Stimulated activated CD4-positive, alpha-beta T cell treated with anti-CD3 and anti-CD28 coated beads, Interleukin-1b, Interleukin-23, amount 100 ng/mL, for 4 hours (primary cell): ENCODE measurements around the gene CD83.
"Not testable (repeated sequence)": the region's sequence is repeated elsewhere in the genome, so short reads cannot be mapped to it uniquely, and the experiment has no call there.

Experiments
- DNase-seq, 2 donors: peaks; one replicate each; pipeline ENCODE4 v3.0.0-alpha.2; 2020; ENCODE audit warnings: low read depth in 2 of 2

The CD83 gene, protein sequence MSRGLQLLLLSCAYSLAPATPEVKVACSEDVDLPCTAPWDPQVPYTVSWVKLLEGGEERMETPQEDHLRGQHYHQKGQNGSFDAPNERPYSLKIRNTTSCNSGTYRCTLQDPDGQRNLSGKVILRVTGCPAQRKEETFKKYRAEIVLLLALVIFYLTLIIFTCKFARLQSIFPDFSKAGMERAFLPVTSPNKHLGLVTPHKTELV

DNA sequence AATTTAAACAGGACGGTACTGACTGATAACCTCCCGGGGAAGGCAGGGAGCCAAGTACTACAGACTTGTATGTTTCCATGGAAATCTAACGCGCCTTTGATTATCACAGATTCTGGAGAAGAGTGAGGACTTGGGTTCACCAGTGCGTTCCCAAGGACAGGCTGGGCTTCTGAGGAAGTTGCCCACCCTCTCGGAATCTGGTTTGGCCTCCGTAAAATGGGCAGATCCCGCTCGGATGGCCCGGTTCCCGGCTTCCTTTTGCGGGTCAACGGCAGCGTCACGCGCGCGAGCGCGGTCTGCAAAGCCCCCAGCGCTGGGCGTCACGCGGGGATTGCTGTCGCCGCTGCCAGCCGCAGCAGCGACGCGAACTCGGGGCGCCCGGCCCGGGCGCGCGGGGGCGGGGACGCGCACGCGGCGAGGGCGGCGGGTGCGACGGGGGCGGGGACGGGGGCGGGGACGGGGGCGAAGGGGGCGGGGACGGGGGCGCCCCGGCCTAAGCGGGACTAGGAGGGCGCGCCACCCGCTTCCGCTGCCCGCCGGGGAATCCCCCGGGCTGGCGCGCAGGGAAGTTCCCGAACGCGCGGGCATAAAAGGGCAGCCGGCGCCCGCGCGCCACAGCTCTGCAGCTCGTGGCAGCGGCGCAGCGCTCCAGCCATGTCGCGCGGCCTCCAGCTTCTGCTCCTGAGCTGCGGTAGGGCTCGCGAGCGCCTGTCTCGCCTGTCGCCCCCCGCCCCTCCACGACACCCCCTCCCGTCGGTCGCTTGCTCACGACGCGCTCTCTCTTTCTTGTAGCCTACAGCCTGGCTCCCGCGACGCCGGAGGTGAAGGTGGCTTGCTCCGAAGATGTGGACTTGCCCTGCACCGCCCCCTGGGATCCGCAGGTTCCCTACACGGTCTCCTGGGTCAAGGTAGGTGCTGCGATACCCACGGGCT, at the start of gene CD83:
Gene CD83 (plus strand): TSS at position 615 of the 933 bp plus-strand sequence. CDS start 40 bp downstream, at position 655.
- DNase-seq: peak; percentile 78 to 80

DNA sequence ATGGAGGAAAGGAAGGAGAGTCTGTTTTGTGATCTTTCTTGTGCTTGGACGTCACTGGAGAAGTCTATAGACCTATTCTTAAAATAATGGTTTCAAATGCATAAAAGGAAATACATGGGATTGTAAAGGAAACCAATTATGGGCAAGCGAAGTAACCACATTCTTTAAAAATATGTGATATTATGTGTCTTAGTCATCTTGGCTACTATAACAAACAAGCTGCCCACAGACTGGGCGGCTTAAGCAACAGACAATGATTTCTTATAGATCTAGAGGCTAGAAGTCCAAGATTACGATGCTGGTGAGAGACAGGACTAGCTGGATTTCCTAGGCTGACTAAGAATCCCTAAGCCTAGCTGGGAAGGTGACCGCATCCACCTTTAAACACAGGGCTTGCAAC, 49.4 kb upstream of the CD83 start:
- no peak for DNase-seq

GRCh38 chr6:14068623-14069022, 48.9 kb upstream of the CD83 start:
- no peak for DNase-seq

- no peak for DNase-seq
These were observed 47.1 kb upstream of the CD83 start for GRCh38 chr6:14070457-14070856.

GRCh38 chr6:14072084-14072483, 45.5 kb upstream of the CD83 start:
- DNase-seq: no peak

GRCh38 chr6:14073561-14074354, 43.8 kb upstream of the CD83 start:
- DNase-seq: not testable (repeated sequence)

- DNase-seq: no peak
These were observed 43.0 kb upstream of the CD83 start for GRCh38 chr6:14074476-14075094.

GRCh38 chr6:14075095-14075503, 42.5 kb upstream of the CD83 start:
- no peak for DNase-seq

- no peak for DNase-seq
These were observed 40.2 kb upstream of the CD83 start for GRCh38 chr6:14077193-14077867.

DNA sequence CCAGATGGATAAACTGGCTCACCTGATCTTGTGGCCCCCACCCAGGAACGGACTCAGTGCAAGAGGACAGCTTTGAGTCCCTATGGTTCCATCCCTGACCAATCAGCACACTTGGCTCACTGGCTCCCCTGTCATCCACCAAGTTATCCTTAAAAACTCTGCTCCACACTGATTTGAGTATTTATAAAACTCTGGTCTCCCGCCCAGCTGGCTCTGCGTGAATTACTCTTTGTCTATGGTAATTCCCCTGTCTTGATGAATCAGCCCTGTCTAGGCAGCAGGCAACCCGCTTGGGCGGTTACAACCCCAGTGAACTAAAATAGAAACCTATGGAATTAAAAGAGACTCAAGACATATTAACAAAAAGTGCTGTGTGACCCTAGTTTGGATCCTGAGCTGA, 38.1 kb upstream of the CD83 start:
- DNase-seq: peak in 1 of 2 donors; percentile 15

DNA sequence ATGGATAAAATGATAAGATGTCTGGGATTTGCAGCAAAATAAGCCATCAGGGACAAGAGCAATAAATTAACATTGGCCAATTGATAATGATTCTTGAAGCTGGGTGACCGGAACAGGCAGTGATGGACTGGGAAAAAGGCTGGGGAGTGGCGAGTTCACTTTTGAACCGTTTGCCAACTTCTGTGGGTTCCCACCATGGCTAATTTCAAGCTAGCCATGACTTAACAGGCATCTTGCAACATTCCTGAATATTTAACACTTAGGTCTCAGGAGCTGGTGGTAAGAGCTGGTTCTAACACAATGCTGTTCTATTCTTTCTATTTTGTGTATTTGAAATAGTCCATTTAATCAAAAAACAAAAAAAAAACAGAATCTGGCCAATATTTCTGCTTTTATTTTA, 37.6 kb upstream of the CD83 start:
- DNase-seq: no peak

- no peak for DNase-seq
These were observed 36.4 kb upstream of the CD83 start for GRCh38 chr6:14081126-14081525.

DNA sequence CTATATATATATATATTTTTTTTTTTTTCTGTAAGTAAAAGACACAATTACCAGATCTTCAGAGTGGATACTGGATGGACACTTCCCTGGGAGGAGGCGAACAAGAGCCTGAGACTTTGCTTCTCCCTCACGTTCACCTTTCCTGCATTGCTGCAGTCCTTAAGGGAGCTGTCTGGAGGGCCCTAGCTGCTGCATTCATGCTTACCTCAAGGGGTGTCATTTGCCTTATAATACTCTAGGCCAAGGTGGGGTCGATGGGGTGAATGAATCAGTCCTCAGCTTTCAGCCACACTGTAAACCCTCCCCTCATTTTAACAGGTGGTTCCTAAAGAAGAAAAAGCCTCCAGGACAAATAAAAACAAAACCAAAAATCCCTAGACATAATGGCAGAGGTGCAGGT, 34.8 kb upstream of the CD83 start:
- no peak for DNase-seq

DNA sequence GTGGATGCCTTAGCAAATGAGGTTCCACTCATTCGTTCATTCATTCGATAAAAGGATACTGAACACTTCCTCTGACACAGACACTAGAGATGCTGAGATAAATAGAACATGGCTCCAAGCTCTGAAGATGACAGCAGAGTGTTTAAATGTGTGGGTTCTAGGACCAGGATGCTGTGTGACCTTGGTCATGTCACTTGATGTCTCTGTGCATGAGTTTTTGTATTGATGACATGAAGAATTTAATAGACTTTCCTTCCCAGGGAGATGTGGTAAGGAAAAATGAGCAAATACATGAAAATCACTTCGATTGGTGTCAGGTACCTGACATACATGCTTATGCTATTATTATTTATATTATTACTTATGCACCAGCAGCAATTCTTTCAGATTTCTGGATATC, 34.3 kb upstream of the CD83 start:
- no peak for DNase-seq

- no peak for DNase-seq
These were observed 33.8 kb upstream of the CD83 start for GRCh38 chr6:14083751-14084150.

- DNase-seq: no peak
These were observed 33.2 kb upstream of the CD83 start for GRCh38 chr6:14084388-14084787.

DNA sequence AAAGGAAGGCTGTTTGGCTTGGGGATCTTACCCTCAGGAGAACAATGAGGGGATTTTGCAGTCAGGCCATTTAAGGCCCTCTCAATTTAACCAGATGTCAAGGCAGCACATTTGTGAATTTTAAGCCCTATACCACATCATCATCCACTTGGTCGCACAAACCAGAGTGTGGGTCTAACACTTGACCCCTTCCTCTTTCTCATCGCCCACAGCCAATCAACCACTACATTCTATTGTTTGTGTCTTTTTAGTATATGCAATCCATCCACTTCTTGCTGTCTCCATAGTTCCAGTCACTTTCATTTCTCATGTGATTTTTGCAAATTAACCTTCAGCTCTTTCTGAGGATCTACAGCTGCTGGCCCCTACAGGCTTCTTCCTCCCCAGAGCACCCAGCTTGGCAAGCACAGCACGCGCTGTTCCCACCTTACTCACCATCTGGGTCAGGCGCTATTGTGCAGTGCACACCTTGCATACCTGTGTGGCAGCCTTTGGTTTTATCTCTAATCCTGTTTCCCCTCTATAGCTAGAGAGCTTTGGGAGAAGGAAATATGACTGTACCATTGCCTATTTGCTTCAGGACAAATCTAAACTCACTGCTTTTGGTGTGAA, 32.3 kb upstream of the CD83 start:
- no peak for DNase-seq

DNA sequence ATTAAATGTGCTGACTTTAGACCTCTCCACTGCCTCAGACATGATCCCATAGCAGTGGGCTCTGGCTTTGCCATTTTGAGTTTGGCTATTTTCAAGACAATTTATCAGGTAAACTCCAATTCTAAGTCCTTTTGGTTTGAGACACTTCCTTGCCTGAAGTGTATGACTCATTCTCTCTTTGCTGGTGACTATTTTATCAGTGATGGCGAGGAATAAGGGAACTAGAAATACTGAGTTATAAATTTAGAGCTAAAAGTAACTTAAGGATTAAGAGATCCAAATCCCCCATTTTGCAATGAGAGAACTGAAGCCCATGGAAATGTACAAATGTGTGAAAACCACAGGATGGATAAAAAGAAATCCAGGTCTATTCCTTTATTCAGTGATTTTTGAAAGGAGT, 30.9 kb upstream of the CD83 start:
- no peak for DNase-seq

- no peak for DNase-seq
These were observed 28.9 kb upstream of the CD83 start for GRCh38 chr6:14088600-14089192.

GRCh38 chr6:14089224-14089623, 28.3 kb upstream of the CD83 start:
- no peak for DNase-seq
